Left lung (tissue), 10 donors: Measurements from ENCODE around the gene MADD. TPM values are rescaled to one million over a fixed set of nuclear protein-coding genes. Genes with fewer than 3 reads are reported as not detected.

Experiments used
- ATAC-seq: fragments of 200-7000 bp; cut with Tn5 transposase; one replicate; pipeline ENCODE4 v1.9.1; 2020; ENCODE audit warnings: moderate library complexity
- DNase-seq, 4 donors: peaks; one replicate each; pipeline ENCODE4 v3.0.0-alpha.2; 2013 to 2020
- H3K27ac ChIP-seq, 2 donors: fragments of 200-600 bp; sonication (generic) in 1 of 2; one replicate each; pipeline versions ENCODE4 v1.5.0 to v1.8.0; 2020 to 2021
- H3K27me3 ChIP-seq, 2 donors: fragments of 200-600 bp; sonication (generic) in 1 of 2; one replicate each; pipeline versions ENCODE4 v1.5.0 to v1.8.0; 2020 to 2021
- H3K36me3 ChIP-seq, 2 donors: fragments of 200-600 bp; sonication (generic) in 1 of 2; one replicate each; pipeline versions ENCODE4 v1.5.0 to v1.8.0; 2020 to 2021
- H3K4me1 ChIP-seq, 2 donors: fragments of 200-600 bp; one replicate each; pipeline ENCODE4 v1.8.0; 2021
- H3K4me3 ChIP-seq, 2 donors: fragments of 200-600 bp; sonication (generic) in 1 of 2; one replicate each; pipeline versions ENCODE4 v1.5.0 to v1.8.0; 2020 to 2021; ENCODE audit warnings: mild to moderate bottlenecking in 1 of 2
- H3K9me3 ChIP-seq, 2 donors: fragments of 200-600 bp; sonication (generic) in 1 of 2; one replicate each; pipeline versions ENCODE4 v1.5.0 to v1.8.0; 2020 to 2021
- CTCF ChIP-seq, 2 donors: fragments of 200-600 bp; sonication (generic) in 1 of 2; IDR thresholded peaks; one replicate each; pipeline versions ENCODE4 v1.5.0 to v1.8.0; 2021; ENCODE audit warnings: antibody characterized with exemption in 2 of 2
- intact Hi-C, 2 donors: fragments of 100-400 bp; cut with DNase I; formaldehyde crosslinking; loops; one replicate each; pipeline versions ENCODE4 v1.11.2 to v1.14.2; 2022
- polyA plus RNA-seq, 6 donors: library from polyadenylated mRNA; unstranded; fragments of 120-200 nt; gene quantifications; one replicate each; pipeline ENCODE4 v1.2.1, GENCODE V29; 2013; ENCODE audit not compliant: insufficient read length in 6 of 6
- total RNA-seq, 2 donors: library from RNA; stranded (reverse); fragmentation: NEBNext Ultra II Directional; extraction: Animal tissue kit (Norgen Biotek cat#: 25700); gene quantifications; one replicate each; pipeline ENCODE4 v1.2.1, GENCODE V29; 2021
- donor health status: DM: no; HTN: yes; CAD: no.
- donor health status: DM: no; HTN: no; CAD: no.

MADD gene
- total and polyA plus RNA-seq, 8 donors: 33.0 to 53.8 (median 51.9) TPM

- H3K4me3 ChIP-seq: no peak overlapping the region
- no peaks in the 10 kb centered on the region for H3K27me3 ChIP-seq
- no peak for TF ChIP-seq CTCF (IDR thresholded peaks at IDR 0.05)
- no peak for DNase-seq
- no peak for ATAC-seq
- H3K4me1 ChIP-seq: peaks cover 0 to 6% of the 10 kb centered on the region in 2 donors
- peak overlapping the region in 1 of 2 donors; percentile 42 for H3K27ac ChIP-seq
- intact Hi-C loops: no loop called here
- peaks cover 3 to 91% of the 10 kb centered on the region in 2 donors for H3K36me3 ChIP-seq
- H3K9me3 ChIP-seq: no peaks in the 10 kb centered on the region
Measured at GRCh38 chr11:47278058-47278457, 8.1 kb downstream of the MADD start.

GRCh38 chr11:47278769-47279168 lies 8.8 kb downstream of the MADD start:
- Histone ChIP-seq H3K4me3 (no peak overlapping the region), H3K27me3 (no peaks in the 10 kb centered on the region), H3K27ac (no peak overlapping the region), H3K4me1 (peaks cover 0 to 6% of the 10 kb centered on the region in 2 donors), H3K36me3 (peaks cover 3 to 98% of the 10 kb centered on the region in 2 donors), H3K9me3 (no peaks in the 10 kb centered on the region)
- TF ChIP-seq CTCF (IDR thresholded peaks at IDR 0.05): no peak
- no peak for DNase-seq
- intact Hi-C loops: no loop called here
- no peak for ATAC-seq

DNA sequence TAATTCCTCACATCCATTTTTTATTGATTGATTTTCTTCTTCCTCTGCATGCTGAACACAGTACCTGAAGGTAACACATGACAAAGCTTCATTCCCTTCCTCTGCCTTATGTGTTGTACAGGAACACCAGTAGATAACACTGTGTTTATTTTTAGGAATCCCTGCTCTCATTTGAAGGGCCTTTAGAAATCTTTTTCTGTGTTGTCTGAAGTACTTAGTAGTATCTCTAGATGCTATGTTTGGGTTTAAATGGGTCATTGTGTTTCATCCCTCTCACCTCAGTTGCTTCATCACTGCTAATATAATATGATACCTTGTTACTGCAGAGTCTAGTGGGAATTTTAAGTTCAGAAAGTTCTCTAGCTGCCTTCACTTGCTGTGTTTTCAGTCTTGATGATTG lies 10.2 kb downstream of the MADD start:
- no peak for TF ChIP-seq CTCF (IDR thresholded peaks at IDR 0.05)
- DNase-seq: no peak
- Histone ChIP-seq H3K36me3 (peaks cover 0 to 100% of the 10 kb centered on the region in 2 donors), H3K9me3 (no peaks in the 10 kb centered on the region), H3K27me3 (no peaks in the 10 kb centered on the region), H3K27ac (no peak overlapping the region), H3K4me3 (no peak overlapping the region), H3K4me1 (peaks cover 0 to 6% of the 10 kb centered on the region in 2 donors)
- ATAC-seq: no peak
- intact Hi-C loops: no loop called here

- no peak for ATAC-seq
- Histone ChIP-seq H3K4me1 (peaks cover 0 to 6% of the 10 kb centered on the region in 2 donors), H3K27me3 (no peaks in the 10 kb centered on the region), H3K27ac (no peak overlapping the region), H3K4me3 (no peak overlapping the region), H3K36me3 (peaks cover 0 to 100% of the 10 kb centered on the region in 2 donors), H3K9me3 (no peaks in the 10 kb centered on the region)
- no peak for TF ChIP-seq CTCF (IDR thresholded peaks at IDR 0.05)
- intact Hi-C loops: no loop called here
- no peak for DNase-seq
Measured at GRCh38 chr11:47280860-47281259, 10.9 kb downstream of the MADD start.

DNA sequence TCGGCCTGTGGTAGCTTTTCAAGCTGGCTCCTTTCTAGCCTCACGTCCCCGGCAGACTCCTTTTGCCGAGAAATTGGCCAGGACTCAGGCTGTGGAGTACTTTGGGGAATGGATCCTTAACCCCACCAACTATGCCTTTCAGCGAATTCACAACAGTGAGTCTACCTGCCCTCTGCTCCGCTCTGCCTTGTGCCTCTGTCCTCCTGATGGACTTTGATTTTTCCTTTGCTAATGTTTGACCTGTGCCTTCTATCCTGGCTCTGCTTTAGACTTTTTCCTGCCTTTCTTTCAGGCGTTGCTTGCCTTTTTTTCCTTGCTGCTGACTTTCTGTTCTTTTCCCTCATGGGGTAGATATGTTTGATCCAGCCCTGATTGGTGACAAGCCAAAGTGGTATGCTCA lies 12.5 kb downstream of the MADD start:
- Histone ChIP-seq H3K4me3 (no peak overlapping the region), H3K9me3 (no peaks in the 10 kb centered on the region), H3K27ac (no peak overlapping the region), H3K27me3 (no peaks in the 10 kb centered on the region), H3K36me3 (peaks cover 0 to 100% of the 10 kb centered on the region in 2 donors), H3K4me1 (peaks cover 0 to 6% of the 10 kb centered on the region in 2 donors)
- TF ChIP-seq CTCF (IDR thresholded peaks at IDR 0.05): no peak
- DNase-seq (no peak), ATAC-seq (no peak)
- intact Hi-C loops: no loop called here
